Vagina (tissue), 2 donors: Measurements from ENCODE around the gene ZNF790.
"Not testable (repeated sequence)": the region's sequence is repeated elsewhere in the genome, so short reads cannot be mapped to it uniquely, and the experiment has no call there.

Experiments used
- CTCF ChIP-seq, 3 experiments: fragments of 450-650 bp in 2 of 3; fragments of 200-600 bp in 1 of 3; sonication (generic) in 1 of 3; IDR thresholded peaks; one replicate each; pipeline ENCODE4 v1.5.1; 2017 to 2019; ENCODE audit warnings: antibody characterized with exemption in 3 of 3, mild to moderate bottlenecking in 2 of 3, moderate library complexity in 2 of 3
- POLR2A ChIP-seq, 2 donors: fragments of 450-650 bp; IDR thresholded peaks; one replicate each; pipeline ENCODE4 v1.6.1; 2017; ENCODE audit warnings: antibody characterized with exemption in 2 of 2, mild to moderate bottlenecking in 2 of 2, moderate library complexity in 2 of 2
- POLR2AphosphoS5 ChIP-seq, 2 donors: sonication (generic); formaldehyde crosslinking; IDR thresholded peaks; one replicate each; pipeline ENCODE4 v1.9.0; 2017; ENCODE audit warnings: antibody characterized with exemption in 2 of 2, mild to moderate bottlenecking in 2 of 2, low read depth in 1 of 2; ENCODE audit not compliant: insufficient read depth in 1 of 2

- not testable (repeated sequence) for TF ChIP-seq CTCF (IDR thresholded peaks at IDR 0.05); POLR2AphosphoS5 (IDR thresholded peaks at IDR 0.05; ENCODE audit: insufficient read depth in 1 of 2, low read depth in 1 of 2); POLR2A (IDR thresholded peaks at IDR 0.05)
Observed at GRCh38 chr19:36791420-36792141, 46.6 kb downstream of the ZNF790 start.
